Measurements from ENCODE around the gene VASH1.

GRCh38 chr14:76715511-76716081 lies 45.7 kb upstream of the VASH1 start:
- TF ChIP-seq POLR2A (IDR thresholded peaks at IDR 0.05; ENCODE audit: low read depth, low read length) (no peak), POLR2AphosphoS5 (IDR thresholded peaks at IDR 0.05; ENCODE audit: low read depth, low read length) (no peak)

Data from GM12891 (cell line).